Fibroblast of lung (primary cell): ENCODE measurements around the gene WFDC13. TPM values are rescaled to one million over a fixed set of nuclear protein-coding genes. Genes with fewer than 3 reads are reported as not detected.
"Not testable (repeated sequence)": the region's sequence is repeated elsewhere in the genome, so short reads cannot be mapped to it uniquely, and the experiment has no call there.

Experiments
- DNase-seq, 2 donors: peaks; one replicate each; pipeline versions ENCODE4 v3.0.0 to v3.0.0-alpha.2; 2010; ENCODE audit warnings: low read depth in 2 of 2
- H2AFZ ChIP-seq: 2 replicates; pipeline ENCODE4 v1.5.1; 2012; ENCODE audit warnings: low read length, control low read depth, inconsistent platforms
- H3K27ac ChIP-seq: 2 replicates; pipeline ENCODE4 v1.5.1; 2011; ENCODE audit warnings: low read length, control low read depth; ENCODE audit not compliant: insufficient read depth
- H3K27me3 ChIP-seq: 2 replicates; pipeline ENCODE4 v1.5.1; 2011; ENCODE audit warnings: mild to moderate bottlenecking, low read length; ENCODE audit not compliant: control insufficient read depth, insufficient read depth
- H3K36me3 ChIP-seq: 2 replicates; pipeline ENCODE4 v1.5.1; 2011; ENCODE audit warnings: low read length; ENCODE audit not compliant: control insufficient read depth, insufficient read depth
- H3K4me1 ChIP-seq: 2 replicates; pipeline ENCODE4 v1.5.1; 2011; ENCODE audit warnings: low read length; ENCODE audit not compliant: control insufficient read depth, insufficient read depth; ENCODE audit errors: extremely low read depth
- H3K4me2 ChIP-seq: 2 replicates; pipeline ENCODE4 v1.5.1; 2011; ENCODE audit warnings: low read length, control low read depth; ENCODE audit not compliant: insufficient read depth; ENCODE audit errors: extremely low read depth
- H3K4me3 ChIP-seq, 4 experiments: fragments of 200-600 bp in 1 of 4; sonication (generic) in 1 of 4; replicated peaks in 1 of 4; 2 replicates each; pipeline ENCODE4 v1.5.1; 2011 to 2016; ENCODE audit warnings: low read length in 4 of 4, low read depth in 3 of 4, mild to moderate bottlenecking in 3 of 4, control low read depth in 2 of 4, inconsistent platforms in 1 of 4, mixed read lengths in 1 of 4; ENCODE audit not compliant: insufficient read depth in 1 of 4; ENCODE audit errors: control extremely low read depth in 1 of 4
- H3K79me2 ChIP-seq: 2 replicates; pipeline ENCODE4 v1.5.1; 2012; ENCODE audit warnings: mild to moderate bottlenecking, low read length, inconsistent platforms; ENCODE audit not compliant: control insufficient read depth, insufficient read depth
- H3K9ac ChIP-seq: 2 replicates; pipeline ENCODE4 v1.5.1; 2011; ENCODE audit warnings: mild to moderate bottlenecking, low read length, control low read depth; ENCODE audit not compliant: insufficient read depth
- H3K9me3 ChIP-seq: 2 replicates; pipeline ENCODE4 v1.5.1; 2012; ENCODE audit warnings: low read depth, low read length; ENCODE audit not compliant: control insufficient read depth, insufficient read depth
- H4K20me1 ChIP-seq: 2 replicates; pipeline ENCODE4 v1.5.1; 2011; ENCODE audit warnings: low read length; ENCODE audit not compliant: control insufficient read depth, insufficient read depth; ENCODE audit errors: extremely low read depth
- CTCF ChIP-seq, 2 donors: IDR thresholded peaks in 1 of 2; conservative IDR thresholded peaks in 1 of 2; 1 replicate in 1 of 2; 2 replicates in 1 of 2; pipeline ENCODE4 v1.5.1; 2011 to 2012; ENCODE audit warnings: low read length in 2 of 2, control low read depth in 1 of 2, inconsistent platforms in 1 of 2, low read depth in 1 of 2, mild to moderate bottlenecking in 1 of 2
- EZH2 ChIP-seq: IDR thresholded peaks from 2 replicates; pipeline ENCODE4 v1.5.1; 2012; ENCODE audit warnings: low read length, control low read depth, mild to moderate bottlenecking; ENCODE audit errors: missing control alignments
- polyA plus RNA-seq, 2 donors: library from polyadenylated mRNA; depleted of rRNA in 1 of 2; stranded (reverse) in 1 of 2; unstranded in 1 of 2; fragments of >200 nt; gene quantifications; 2 replicates each; pipeline ENCODE4 v1.2.1, GENCODE V29; 2011 to 2012; ENCODE audit warnings: missing spikeins in 1 of 2
- total RNA-seq: library from RNA; depleted of rRNA; stranded (reverse); fragments of >200 nt; gene quantifications from 2 replicates; pipeline ENCODE4 v1.2.1, GENCODE V29; 2014

WFDC13 gene
- total and polyA plus RNA-seq, 2 donors (not counting 1 experiment from before 2014, with no cell fraction given) = not detected

- no peaks in the 10 kb centered on the region for H4K20me1 ChIP-seq
- no peaks in the 10 kb centered on the region for H3K79me2 ChIP-seq
- no peaks in the 10 kb centered on the region for H3K27me3 ChIP-seq
- no peak overlapping the region for H3K4me3 ChIP-seq
- no peak for DNase-seq
- H3K9ac ChIP-seq = no peak overlapping the region
- H3K36me3 ChIP-seq = no peaks in the 10 kb centered on the region
- H3K27ac ChIP-seq = no peak overlapping the region
- no peak overlapping the region for H2AFZ ChIP-seq
- H3K9me3 ChIP-seq = no peaks in the 10 kb centered on the region
- no peaks in the 10 kb centered on the region for H3K4me1 ChIP-seq
- no peak overlapping the region for H3K4me2 ChIP-seq
- TF ChIP-seq EZH2 (no peak), CTCF (conservative IDR thresholded peaks at IDR 0.05 in 1 of 2, IDR thresholded peaks at IDR 0.05 in 1 of 2; ENCODE audit: low read depth in 1 of 2, low read length in 2 of 2) (no peak)
These were observed 29.1 kb upstream of the WFDC13 start for GRCh38 chr20:45672765-45673164.

- no peaks in the 10 kb centered on the region for H3K27me3 ChIP-seq
- H3K9me3 ChIP-seq = no peaks in the 10 kb centered on the region
- no peak overlapping the region for H3K4me3 ChIP-seq
- DNase-seq = no peak
- no peak overlapping the region for H3K4me2 ChIP-seq
- H3K27ac ChIP-seq = no peak overlapping the region
- H2AFZ ChIP-seq = no peak overlapping the region
- TF ChIP-seq CTCF (conservative IDR thresholded peaks at IDR 0.05 in 1 of 2, IDR thresholded peaks at IDR 0.05 in 1 of 2; ENCODE audit: low read depth in 1 of 2, low read length in 2 of 2) = no peak
- TF ChIP-seq EZH2 = no peak
- no peaks in the 10 kb centered on the region for H3K36me3 ChIP-seq
- no peaks in the 10 kb centered on the region for H3K4me1 ChIP-seq
- H3K9ac ChIP-seq = no peak overlapping the region
- no peaks in the 10 kb centered on the region for H4K20me1 ChIP-seq
- H3K79me2 ChIP-seq = no peaks in the 10 kb centered on the region
These were observed 22.2 kb upstream of the WFDC13 start for GRCh38 chr20:45679650-45680049.

GRCh38 chr20:45685896-45686295, 15.9 kb upstream of the WFDC13 start:
- Histone ChIP-seq H3K4me2 (no peak overlapping the region), H3K4me3 (no peak overlapping the region), H3K9ac (no peak overlapping the region), H3K4me1 (no peaks in the 10 kb centered on the region), H3K27ac (no peak overlapping the region), H3K9me3 (no peaks in the 10 kb centered on the region), H3K27me3 (no peaks in the 10 kb centered on the region), H4K20me1 (no peaks in the 10 kb centered on the region), H3K36me3 (no peaks in the 10 kb centered on the region), H2AFZ (no peak overlapping the region), H3K79me2 (no peaks in the 10 kb centered on the region)
- no peak for DNase-seq
- no peak for TF ChIP-seq EZH2
- TF ChIP-seq CTCF (conservative IDR thresholded peaks at IDR 0.05 in 1 of 2, IDR thresholded peaks at IDR 0.05 in 1 of 2; ENCODE audit: low read depth in 1 of 2, low read length in 2 of 2) = peak in 1 of 2 donors; percentile 4

- not testable (repeated sequence) for DNase-seq, H3K27ac ChIP-seq, H2AFZ ChIP-seq, H3K36me3 ChIP-seq, H3K9ac ChIP-seq, H3K79me2 ChIP-seq, H4K20me1 ChIP-seq, H3K27me3 ChIP-seq, H3K9me3 ChIP-seq, H3K4me1 ChIP-seq, H3K4me2 ChIP-seq, H3K4me3 ChIP-seq
These were observed 8.5 kb upstream of the WFDC13 start for GRCh38 chr20:45693346-45693745.
